ENCODE results near the gene ZBTB1.

The ZBTB1 gene

GRCh38 chr14:64504310-64504896, at the start of gene ZBTB1:
ZBTB1 (plus strand) TSS chr14:64504770; CDS start chr14:64521505, 16,735 bp downstream.
- peak within 1 kb of the TSS; percentile 98 for H3K27ac ChIP-seq
- DNase-seq (ENCODE audit: low read depth, low spot score): peak; percentile 50

- DNase-seq (ENCODE audit: low read depth, low spot score): no peak
- no peak overlapping the region for H3K27ac ChIP-seq
These were observed 45.0 kb upstream of the ZBTB1 start for GRCh38 chr14:64459405-64460136.

GRCh38 chr14:64461221-64461620, 43.3 kb upstream of the ZBTB1 start:
- H3K27ac ChIP-seq: no peak overlapping the region
- DNase-seq (ENCODE audit: low read depth, low spot score): no peak

GRCh38 chr14:64463195-64463594, 41.4 kb upstream of the ZBTB1 start:
- no peak overlapping the region for H3K27ac ChIP-seq
- DNase-seq (ENCODE audit: low read depth, low spot score): no peak

- no peak for DNase-seq (ENCODE audit: low read depth, low spot score)
- H3K27ac ChIP-seq: no peak overlapping the region
These were observed 40.7 kb upstream of the ZBTB1 start for GRCh38 chr14:64463873-64464272.

GRCh38 chr14:64464651-64465050, 39.9 kb upstream of the ZBTB1 start:
- DNase-seq (ENCODE audit: low read depth, low spot score): no peak
- H3K27ac ChIP-seq: no peak overlapping the region

DNA sequence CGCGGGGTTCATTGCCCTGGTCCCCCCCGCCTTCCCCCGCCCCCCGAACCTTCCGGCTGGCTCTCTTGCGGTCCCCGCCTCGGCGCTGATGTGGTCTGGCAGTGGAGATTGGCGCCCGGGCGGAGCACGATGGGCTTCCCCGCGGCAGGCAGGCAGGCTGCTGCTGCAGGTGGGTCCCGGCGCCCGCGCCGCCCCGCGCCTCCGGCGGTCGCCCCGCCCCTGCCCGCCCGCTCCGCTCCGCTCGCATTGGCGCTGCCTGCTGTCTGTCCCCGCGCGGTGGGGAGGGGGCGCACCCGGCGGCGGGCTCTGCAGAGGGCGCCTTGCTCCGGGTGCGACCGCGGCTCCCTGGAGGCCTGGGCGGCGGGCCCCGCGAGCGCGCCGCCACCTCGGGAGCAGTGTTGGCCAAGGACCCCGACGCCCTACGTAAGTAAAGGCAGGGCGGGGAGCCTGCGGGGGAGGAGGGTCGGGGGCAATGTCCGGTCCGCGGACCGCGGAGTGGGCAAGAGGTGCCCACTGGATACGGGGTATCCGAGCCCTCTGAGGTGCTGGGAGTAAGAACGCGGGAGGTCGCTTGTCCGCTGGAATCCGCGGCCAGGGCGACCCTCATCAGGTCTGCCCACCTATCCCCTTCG, 39.3 kb upstream of the ZBTB1 start, which contains the start of gene AKAP5:
Gene AKAP5, plus strand, starts transcription at position 309 of the 632 bp plus-strand sequence. CDS start 2,896 bp downstream, outside the sequence.
- no peak for DNase-seq (ENCODE audit: low read depth, low spot score)
- H3K27ac ChIP-seq: no peak within 1 kb of the TSS

GRCh38 chr14:64465831-64466554, 38.6 kb upstream of the ZBTB1 start:
- no peak for DNase-seq (ENCODE audit: low read depth, low spot score)
- H3K27ac ChIP-seq: no peak overlapping the region

GRCh38 chr14:64467101-64467500, 37.5 kb upstream of the ZBTB1 start:
- no peak for DNase-seq (ENCODE audit: low read depth, low spot score)
- H3K27ac ChIP-seq: no peak overlapping the region

- DNase-seq (ENCODE audit: low read depth, low spot score): no peak
- no peak overlapping the region for H3K27ac ChIP-seq
These were observed 37.0 kb upstream of the ZBTB1 start for GRCh38 chr14:64467566-64467965.

- H3K27ac ChIP-seq: no peak overlapping the region
- no peak for DNase-seq (ENCODE audit: low read depth, low spot score)
These were observed 36.1 kb upstream of the ZBTB1 start for GRCh38 chr14:64468451-64468850.

- DNase-seq (ENCODE audit: low read depth, low spot score): no peak
- no peak overlapping the region for H3K27ac ChIP-seq
These were observed 30.5 kb upstream of the ZBTB1 start for GRCh38 chr14:64474041-64474440.

DNA sequence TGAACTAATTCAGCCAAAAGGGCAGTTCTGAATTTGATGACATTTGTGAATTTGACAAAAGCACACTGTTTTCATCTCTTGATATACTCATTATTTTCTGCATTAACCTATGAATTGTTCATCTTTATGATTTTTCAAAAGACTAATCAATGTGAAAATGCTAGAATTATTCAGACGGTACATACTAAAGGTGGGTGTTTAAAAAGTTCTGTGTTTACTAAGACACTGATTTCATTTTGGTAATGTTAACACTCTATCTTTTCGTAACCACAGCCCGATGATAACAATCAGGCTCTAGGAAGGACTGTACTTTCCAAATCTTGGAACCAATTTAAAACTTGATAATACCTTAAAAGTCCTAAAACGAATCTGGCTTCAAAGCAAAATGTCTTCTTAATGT, 29.9 kb upstream of the ZBTB1 start:
- H3K27ac ChIP-seq: no peak overlapping the region
- no peak for DNase-seq (ENCODE audit: low read depth, low spot score)

GRCh38 chr14:64475585-64476273, 28.8 kb upstream of the ZBTB1 start:
- DNase-seq (ENCODE audit: low read depth, low spot score): no peak
- H3K27ac ChIP-seq: no peak overlapping the region

GRCh38 chr14:64476438-64476837, 28.1 kb upstream of the ZBTB1 start:
- no peak for DNase-seq (ENCODE audit: low read depth, low spot score)
- no peak overlapping the region for H3K27ac ChIP-seq

GRCh38 chr14:64478634-64479250, 25.8 kb upstream of the ZBTB1 start:
- no peak for DNase-seq (ENCODE audit: low read depth, low spot score)
- H3K27ac ChIP-seq: no peak overlapping the region

DNA sequence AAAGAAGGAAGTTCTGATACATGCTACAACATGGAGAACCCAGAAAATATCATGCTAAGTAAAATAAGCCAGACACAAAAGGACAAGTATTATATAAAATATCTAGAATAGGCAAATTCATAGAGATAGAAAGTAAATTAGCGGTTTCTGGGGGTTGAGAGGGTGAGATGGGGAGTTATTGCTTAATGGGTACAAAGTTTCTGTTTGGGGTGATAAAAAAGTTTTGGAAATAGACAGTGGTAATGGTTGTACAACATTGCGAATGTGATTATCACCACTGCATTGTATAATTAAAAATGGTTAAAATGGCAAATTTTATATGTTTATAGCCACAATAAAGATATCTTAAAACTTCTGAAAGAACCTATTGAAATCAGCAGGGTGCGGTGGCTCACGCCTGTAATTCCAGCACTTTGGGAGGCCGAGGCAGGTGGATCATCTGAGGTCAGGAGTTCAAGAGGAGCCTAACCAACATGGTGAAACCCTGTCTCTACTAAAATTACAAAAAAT, 15.9 kb upstream of the ZBTB1 start:
- DNase-seq (ENCODE audit: low read depth, low spot score): no peak
- no peak overlapping the region for H3K27ac ChIP-seq

DNA sequence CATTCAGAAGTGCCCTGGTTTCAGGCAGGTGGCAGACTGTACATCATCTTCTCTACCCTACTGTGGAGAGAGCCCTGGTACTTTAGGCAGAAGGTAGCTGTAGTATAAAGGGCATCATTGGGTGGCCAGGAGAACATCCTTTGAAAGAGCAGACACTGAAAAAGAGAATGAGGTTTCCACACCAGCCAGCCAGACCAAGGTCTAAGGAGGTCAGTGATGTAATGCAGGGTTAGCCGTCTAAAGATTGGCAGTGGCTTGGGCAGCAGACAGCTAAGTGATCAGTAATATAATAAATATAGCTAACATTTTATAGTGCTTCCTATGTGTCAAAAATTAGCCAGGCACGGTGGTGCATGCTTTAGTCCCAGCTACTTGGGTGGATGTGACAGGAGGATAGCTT, 12.9 kb upstream of the ZBTB1 start:
- no peak overlapping the region for H3K27ac ChIP-seq
- no peak for DNase-seq (ENCODE audit: low read depth, low spot score)

- DNase-seq (ENCODE audit: low read depth, low spot score): no peak
- H3K27ac ChIP-seq: no peak overlapping the region
These were observed 11.1 kb upstream of the ZBTB1 start for GRCh38 chr14:64493455-64493854.

DNA sequence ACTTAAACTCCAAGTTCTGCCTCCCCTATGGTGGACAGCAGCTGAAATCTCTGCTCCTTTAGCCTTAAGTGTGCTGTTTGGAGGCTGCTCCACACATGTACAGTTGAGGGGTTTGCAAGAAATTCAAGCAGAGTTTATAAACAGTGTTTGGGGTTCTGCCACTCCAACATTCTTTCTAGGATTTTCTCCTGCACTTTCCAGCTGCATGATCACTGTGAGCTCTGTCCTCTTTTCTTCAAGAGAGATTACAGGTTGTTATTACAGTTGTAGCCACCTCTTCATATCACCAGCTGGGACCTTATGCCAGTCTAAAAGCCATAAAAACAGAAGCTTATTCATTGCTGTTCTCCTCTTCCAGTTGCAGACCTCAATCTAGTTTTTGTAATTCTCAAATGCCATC, 9.3 kb upstream of the ZBTB1 start:
- no peak overlapping the region for H3K27ac ChIP-seq
- no peak for DNase-seq (ENCODE audit: low read depth, low spot score)

Data from epithelial cell of prostate (primary cell).